DOHH2 (cell line): Measurements from ENCODE around the gene PLCB3.

Experiments used
- H3F3A ChIP-seq: fragments of 200-600 bp; sonication (generic), shearing (Covaris generic); 2 replicates; pipeline ENCODE4 v1.6.0; 2016; ENCODE audit warnings: antibody characterized with exemption, mild to moderate bottlenecking; ENCODE audit not compliant: control insufficient read depth, insufficient read depth
- H3K27ac ChIP-seq: fragments of 200-600 bp; sonication (generic); 2 replicates; pipeline ENCODE4 v1.5.1; 2014; ENCODE audit warnings: low read depth, mild to moderate bottlenecking, low read length, moderate library complexity
- H3K27me3 ChIP-seq: fragments of 200-600 bp; sonication (generic); 2 replicates; pipeline ENCODE4 v1.6.1; 2014; ENCODE audit warnings: mild to moderate bottlenecking, low read length, mixed read lengths; ENCODE audit not compliant: control insufficient read depth
- H3K36me3 ChIP-seq: fragments of 200-600 bp; sonication (generic); 2 replicates; pipeline ENCODE4 v1.6.1; 2014; ENCODE audit warnings: mild to moderate bottlenecking, low read length, moderate library complexity, mixed read lengths; ENCODE audit not compliant: control insufficient read depth
- H3K4me1 ChIP-seq: fragments of 200-600 bp; sonication (generic); 2 replicates; pipeline ENCODE4 v1.6.1; 2014; ENCODE audit warnings: mild to moderate bottlenecking, low read length, mixed read lengths; ENCODE audit not compliant: control insufficient read depth
- H3K4me2 ChIP-seq: fragments of 200-600 bp; sonication (generic); 2 replicates; pipeline ENCODE4 v1.6.0; 2014; ENCODE audit warnings: mild to moderate bottlenecking, low read length, moderate library complexity
- H3K4me3 ChIP-seq: fragments of 200-600 bp; sonication (generic); 2 replicates; pipeline ENCODE4 v1.5.1; 2014; ENCODE audit warnings: mild to moderate bottlenecking, low read length, mixed read lengths
- H3K79me2 ChIP-seq: fragments of 200-600 bp; sonication (generic); 2 replicates; pipeline ENCODE4 v1.6.1; 2014; ENCODE audit warnings: mild to moderate bottlenecking, low read length, mixed read lengths; ENCODE audit not compliant: control insufficient read depth
- H3K9me2 ChIP-seq: fragments of 200-600 bp; sonication (generic); replicated peaks from 2 replicates; pipeline ENCODE4 v1.6.1; 2014; ENCODE audit warnings: mild to moderate bottlenecking, low read length, mixed read lengths; ENCODE audit not compliant: control insufficient read depth
- H3K9me3 ChIP-seq: fragments of 200-600 bp; sonication (generic); 2 replicates; pipeline ENCODE4 v1.6.1; 2014; ENCODE audit warnings: antibody characterized with exemption, low read length, mixed read lengths; ENCODE audit not compliant: control insufficient read depth, insufficient read depth
- H4K20me1 ChIP-seq: fragments of 200-600 bp; sonication (generic); 2 replicates; pipeline ENCODE4 v1.6.0; 2014; ENCODE audit warnings: low read depth, mild to moderate bottlenecking, antibody characterized with exemption, low read length, moderate library complexity; ENCODE audit not compliant: control insufficient read depth, insufficient read depth
- CTCF ChIP-seq: fragments of 200-600 bp; sonication (generic); IDR thresholded peaks from one replicate; pipeline ENCODE4 v1.5.1; 2014; ENCODE audit warnings: antibody characterized with exemption, mild to moderate bottlenecking, low read depth, low read length; ENCODE audit not compliant: poor library complexity, severe bottlenecking
- EZH2phosphoT487 ChIP-seq: fragments of 200-600 bp; sonication (generic); IDR thresholded peaks from 2 replicates; pipeline ENCODE4 v1.6.1; 2017; ENCODE audit warnings: borderline replicate concordance, mild to moderate bottlenecking, antibody characterized with exemption, low read length, moderate library complexity, mixed read lengths

Gene PLCB3

DNA sequence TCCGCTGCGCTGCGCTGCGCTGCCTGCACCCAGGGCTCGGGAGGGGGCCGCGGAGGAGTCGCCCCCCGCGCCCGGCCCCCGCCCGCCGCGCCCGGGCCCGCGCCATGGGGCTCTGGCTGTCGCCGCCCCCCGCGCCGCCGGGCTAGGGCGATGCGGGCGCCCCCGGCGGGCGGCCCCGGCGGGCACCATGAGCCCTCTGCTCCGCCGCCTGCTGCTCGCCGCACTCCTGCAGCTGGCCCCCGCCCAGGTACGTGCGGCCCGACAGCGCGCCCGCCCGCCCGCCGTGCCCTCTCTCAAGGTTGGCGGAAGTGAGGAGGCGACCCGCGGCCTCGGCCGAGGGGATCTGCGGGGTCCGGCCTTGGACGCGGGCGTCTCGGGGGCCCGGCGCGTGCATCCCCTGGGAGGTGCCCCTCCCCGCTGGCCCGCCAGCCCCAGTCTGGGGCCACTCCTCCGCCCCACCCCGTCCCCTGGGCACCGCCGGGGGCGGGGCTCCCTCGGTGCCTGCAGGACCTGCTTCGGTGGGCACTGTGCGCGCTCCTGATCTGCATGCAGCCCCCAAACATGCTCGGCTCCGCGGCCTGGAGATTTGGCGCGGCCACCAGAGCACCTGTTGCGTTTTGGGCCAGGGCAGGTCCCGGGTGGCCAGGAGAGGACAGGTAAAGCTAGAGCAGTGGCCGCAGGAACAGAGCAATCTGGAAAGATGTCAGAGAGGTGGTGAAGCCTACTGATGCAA is 16.5 kb upstream of the PLCB3 start:
- Histone ChIP-seq H3K9me3 (no peaks in the 10 kb centered on the region), H4K20me1 (no peaks in the 10 kb centered on the region; the same call in 1 of the 2 replicates), H3K27ac (peak overlapping the region; percentile 44), H3K27me3 (no peaks in the 10 kb centered on the region), H3K9me2 (no peaks in the 10 kb centered on the region), H3K4me3 (peak overlapping the region; percentile 90), H3K4me1 (peaks cover 78% of the 10 kb centered on the region), H3K79me2 (peaks cover 27% of the 10 kb centered on the region), H3K36me3 (peaks cover 35% of the 10 kb centered on the region), H3K4me2 (peak overlapping the region; percentile 98), H3F3A (peaks cover 36% of the 10 kb centered on the region)
- TF ChIP-seq CTCF (no peak), EZH2phosphoT487 (no peak)

GRCh38 chr11:64235437-64236161 is 15.7 kb upstream of the PLCB3 start:
- H3F3A ChIP-seq, result peaks cover 42% of the 10 kb centered on the region
- peaks cover 82% of the 10 kb centered on the region for H3K4me1 ChIP-seq
- no peaks in the 10 kb centered on the region for H3K27me3 ChIP-seq
- H3K36me3 ChIP-seq, result peaks cover 40% of the 10 kb centered on the region
- H3K79me2 ChIP-seq, result peaks cover 29% of the 10 kb centered on the region
- H3K27ac ChIP-seq, result peak overlapping the region; percentile 44
- no peaks in the 10 kb centered on the region for H3K9me3 ChIP-seq
- H4K20me1 ChIP-seq, result no peaks in the 10 kb centered on the region; the same call in 1 of the 2 replicates
- peak overlapping the region; percentile 90 for H3K4me3 ChIP-seq
- TF ChIP-seq CTCF (no peak), EZH2phosphoT487 (no peak)
- H3K9me2 ChIP-seq, result no peaks in the 10 kb centered on the region
- peak overlapping the region; percentile 98 for H3K4me2 ChIP-seq

GRCh38 chr11:64237484-64237951 is 13.8 kb upstream of the PLCB3 start:
- H3K9me2 ChIP-seq, result no peaks in the 10 kb centered on the region
- H3K27ac ChIP-seq, result peak overlapping the region; percentile 97
- H4K20me1 ChIP-seq, result no peaks in the 10 kb centered on the region; the same call in 1 of the 2 replicates
- TF ChIP-seq CTCF (no peak), EZH2phosphoT487 (no peak)
- no peaks in the 10 kb centered on the region for H3K9me3 ChIP-seq
- peak overlapping the region; percentile 99 for H3K4me3 ChIP-seq
- H3K4me2 ChIP-seq, result peak overlapping the region; percentile 92
- peaks cover 48% of the 10 kb centered on the region for H3K36me3 ChIP-seq
- H3K4me1 ChIP-seq, result peaks cover 68% of the 10 kb centered on the region
- H3K27me3 ChIP-seq, result no peaks in the 10 kb centered on the region
- H3F3A ChIP-seq, result peaks cover 39% of the 10 kb centered on the region
- peaks cover 28% of the 10 kb centered on the region for H3K79me2 ChIP-seq
